Testis (tissue), 2 donors: ENCODE measurements around the gene RSBN1L.

ENCODE experiments used
- CTCF ChIP-seq, 3 experiments: fragments of 450-650 bp in 2 of 3; fragments of 200-600 bp in 1 of 3; sonication (generic) in 1 of 3; IDR thresholded peaks; one replicate each; pipeline ENCODE4 v1.5.1; 2016 to 2019; ENCODE audit warnings: antibody characterized with exemption in 3 of 3, mild to moderate bottlenecking in 2 of 3, moderate library complexity in 1 of 3
- POLR2A ChIP-seq: fragments of 450-650 bp; IDR thresholded peaks from one replicate; pipeline ENCODE4 v1.6.1; 2017; ENCODE audit warnings: antibody characterized with exemption, mild to moderate bottlenecking, moderate library complexity

- TF ChIP-seq CTCF (IDR thresholded peaks at IDR 0.05) (no peak), POLR2A (no peak)
These were observed 69.9 kb downstream of the RSBN1L start for GRCh38 chr7:77765906-77766800.
